Measurements from ENCODE around the gene HMGXB3. TPM values are rescaled to one million over a fixed set of nuclear protein-coding genes. Genes with fewer than 3 reads are reported as not detected.

The HMGXB3 gene
- total RNA-seq, 2 donors from 2014 or later = 22.6 to 43.5 TPM

- no peak for DNase-seq
- intact Hi-C loops (cut with DNase I) = no loop called here
- 82 to 88% methylated on average over 5 of the region's 5 CpGs for WGBS, 2 donors
- no peaks in the 10 kb centered on the region for H3K4me1 ChIP-seq
- no peak for ATAC-seq
- no peaks in the 10 kb centered on the region for H3K9me3 ChIP-seq
- H3K36me3 ChIP-seq (replicated peaks in 1 of 2; ENCODE audit: insufficient read depth in 1 of 2, low read depth in 2 of 2) = no peaks in the 10 kb centered on the region
- H3K4me3 ChIP-seq = no peak overlapping the region
- H3K27ac ChIP-seq = no peak overlapping the region
- no peak for TF ChIP-seq CTCF (IDR thresholded peaks at IDR 0.05)
- TF ChIP-seq POLR2A (IDR thresholded peaks at IDR 0.05) = no peak
- no peaks in the 10 kb centered on the region for H3K27me3 ChIP-seq
Measured at GRCh38 chr5:150066436-150066835, 65.9 kb downstream of the HMGXB3 start.

- TF ChIP-seq CTCF (IDR thresholded peaks at IDR 0.05) (no peak), POLR2A (IDR thresholded peaks at IDR 0.05) (no peak)
- H3K27me3 ChIP-seq = no peaks in the 10 kb centered on the region
- intact Hi-C loops (cut with DNase I) = no loop called here
- H3K4me1 ChIP-seq = no peaks in the 10 kb centered on the region
- H3K36me3 ChIP-seq (replicated peaks in 1 of 2; ENCODE audit: insufficient read depth in 1 of 2, low read depth in 2 of 2) = no peaks in the 10 kb centered on the region
- no peak for DNase-seq
- WGBS, 2 donors = 85 to 88% methylated on average over 2 of the region's 2 CpGs
- no peaks in the 10 kb centered on the region for H3K9me3 ChIP-seq
- H3K27ac ChIP-seq = no peak overlapping the region
- H3K4me3 ChIP-seq = no peak overlapping the region
- no peak for ATAC-seq
Measured at GRCh38 chr5:150066901-150067396, 66.4 kb downstream of the HMGXB3 start.

- no peaks in the 10 kb centered on the region for H3K36me3 ChIP-seq (replicated peaks in 1 of 2; ENCODE audit: insufficient read depth in 1 of 2, low read depth in 2 of 2)
- no peak overlapping the region for H3K4me3 ChIP-seq
- ATAC-seq (no peak), DNase-seq (no peak)
- TF ChIP-seq CTCF (IDR thresholded peaks at IDR 0.05) = no peak
- TF ChIP-seq POLR2A (IDR thresholded peaks at IDR 0.05) = no peak
- H3K9me3 ChIP-seq = no peaks in the 10 kb centered on the region
- H3K4me1 ChIP-seq = no peaks in the 10 kb centered on the region
- H3K27me3 ChIP-seq = no peaks in the 10 kb centered on the region
- no peak overlapping the region for H3K27ac ChIP-seq
- WGBS, 2 donors = 78 to 84% methylated on average over 6 of the region's 6 CpGs
- intact Hi-C loops (cut with DNase I) = no loop called here
Measured at GRCh38 chr5:150067405-150067960, 66.9 kb downstream of the HMGXB3 start.

DNA sequence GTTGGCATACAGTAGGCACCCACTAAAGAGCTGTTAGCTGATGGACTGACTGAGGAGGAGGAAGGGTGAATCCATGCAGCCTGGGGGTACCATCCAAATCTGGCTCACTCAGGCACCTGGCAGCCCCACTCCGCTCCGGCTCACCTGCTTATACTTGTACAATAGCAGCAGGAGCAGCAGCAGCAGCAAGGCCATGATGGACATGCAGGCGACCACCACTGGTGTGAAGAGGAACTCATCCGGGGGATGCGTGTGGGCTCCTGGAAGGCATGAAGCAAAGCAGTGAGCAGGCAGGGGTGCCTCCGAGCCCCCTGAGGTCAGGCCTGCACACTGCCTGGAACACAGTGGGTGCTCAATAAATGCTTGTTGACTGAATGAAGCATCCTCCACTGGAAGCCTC, 67.5 kb downstream of the HMGXB3 start:
- 76 to 88% methylated on average over 6 of the region's 6 CpGs for WGBS, 2 donors

More for the DNA sequence above, 67.5 kb downstream of the HMGXB3 start:
- Histone ChIP-seq H3K36me3 (replicated peaks in 1 of 2; ENCODE audit: insufficient read depth in 1 of 2, low read depth in 2 of 2) (no peaks in the 10 kb centered on the region), H3K9me3 (no peaks in the 10 kb centered on the region), H3K27ac (no peak overlapping the region), H3K4me3 (no peak overlapping the region), H3K27me3 (no peaks in the 10 kb centered on the region), H3K4me1 (no peaks in the 10 kb centered on the region)
- TF ChIP-seq POLR2A (IDR thresholded peaks at IDR 0.05) (no peak), CTCF (IDR thresholded peaks at IDR 0.05) (no peak)
- DNase-seq = no peak
- intact Hi-C loops (cut with DNase I) = no loop called here
- no peak for ATAC-seq

Measured in body of pancreas (tissue), 4 donors.